Prostate gland (tissue), 2 donors: ENCODE measurements around the gene USP8. TPM values are rescaled to one million over a fixed set of nuclear protein-coding genes. Genes with fewer than 3 reads are reported as not detected.

Experiments
- DNase-seq: peaks from one replicate; pipeline ENCODE4 v3.0.0-alpha.2; 2019; ENCODE audit warnings: low spot score
- H3K27ac ChIP-seq, 2 donors: fragments of 200-600 bp; sonication (generic); 2 replicates each; pipeline ENCODE4 v1.5.1; 2017 to 2019
- H3K27me3 ChIP-seq: fragments of 200-600 bp; sonication (generic); replicated peaks from 2 replicates; pipeline ENCODE4 v1.5.1; 2019; ENCODE audit not compliant: insufficient read depth
- H3K36me3 ChIP-seq, 2 donors: fragments of 200-600 bp; sonication (generic); 1 replicate in 1 of 2; 2 replicates in 1 of 2; pipeline versions ENCODE4 v1.5.1 to v1.8.1; 2017 to 2019
- H3K4me1 ChIP-seq: fragments of 200-600 bp; sonication (generic); replicated peaks from 2 replicates; pipeline ENCODE4 v1.5.1; 2019
- H3K4me3 ChIP-seq, 2 donors: fragments of 200-600 bp; sonication (generic); 2 replicates each; pipeline ENCODE4 v1.5.1; 2017 to 2019
- H3K9me3 ChIP-seq: fragments of 200-600 bp; sonication (generic); 2 replicates; pipeline ENCODE4 v1.5.1; 2017
- CTCF ChIP-seq, 4 experiments: fragments of 200-600 bp in 2 of 4; fragments of 450-650 bp in 2 of 4; sonication (generic) in 2 of 4; IDR thresholded peaks; 1 replicate in 3 of 4; 2 replicates in 1 of 4; pipeline ENCODE4 v1.5.1; 2016 to 2019; ENCODE audit warnings: antibody characterized with exemption in 4 of 4, mild to moderate bottlenecking in 2 of 4, moderate library complexity in 2 of 4
- POLR2A ChIP-seq: fragments of 450-650 bp; IDR thresholded peaks from one replicate; pipeline ENCODE4 v1.6.1; 2016; ENCODE audit warnings: antibody characterized with exemption, mild to moderate bottlenecking
- POLR2AphosphoS5 ChIP-seq: sonication (generic); formaldehyde crosslinking; IDR thresholded peaks from one replicate; pipeline ENCODE4 v1.6.1; 2017; ENCODE audit warnings: antibody characterized with exemption
- WGBS: methylation state at CpG from one replicate; pipeline ENCODE4 v1.1.5; 2018; 5-methylcytosine and 5-hydroxymethylcytosine counted together
- intact Hi-C: fragments of 100-400 bp; cut with DNase I; formaldehyde crosslinking; loops from one replicate; pipeline ENCODE4 v1.14.2; 2022
- total RNA-seq, 2 donors: library from RNA; depleted of rRNA; stranded (reverse); fragments of >200 nt; gene quantifications; one replicate each; pipeline ENCODE4 v1.1.0, GENCODE V29; 2016

USP8 gene
- total RNA-seq, 2 donors from 2014 or later = 56.3 to 80.5 TPM

- Histone ChIP-seq H3K36me3 (no peaks in the 10 kb centered on the region), H3K27ac (no peak overlapping the region), H3K27me3 (no peaks in the 10 kb centered on the region), H3K4me1 (peaks cover 4% of the 10 kb centered on the region), H3K4me3 (no peak overlapping the region), H3K9me3 (no peaks in the 10 kb centered on the region)
- no peak for TF ChIP-seq POLR2A
- TF ChIP-seq CTCF (IDR thresholded peaks at IDR 0.05) = no peak
- no peak for TF ChIP-seq POLR2AphosphoS5
- WGBS = 93% methylated on average over 9 of the region's 9 CpGs
- DNase-seq = no peak
- intact Hi-C loops = loop anchor here (10.0 kb wide), 1 partner anchor 72 kb away; the partner anchor contains the start of gene GABPB1
These were observed 2.2 kb downstream of the USP8 start for GRCh38 chr15:50426428-50426827.

GRCh38 chr15:50431204-50431603 lies 7.0 kb downstream of the USP8 start:
- 84% methylated on average over 1 of the region's 1 CpG for WGBS

GRCh38 chr15:50432230-50432629 lies 8.0 kb downstream of the USP8 start:
- DNase-seq = no peak
- Histone ChIP-seq H3K27me3 (no peaks in the 10 kb centered on the region), H3K27ac (no peak overlapping the region), H3K4me1 (peaks cover 4% of the 10 kb centered on the region), H3K36me3 (no peaks in the 10 kb centered on the region), H3K4me3 (no peak overlapping the region), H3K9me3 (no peaks in the 10 kb centered on the region)
- no peak for TF ChIP-seq POLR2AphosphoS5
- TF ChIP-seq CTCF (IDR thresholded peaks at IDR 0.05) = no peak
- no peak for TF ChIP-seq POLR2A
- WGBS = 94% methylated on average over 2 of the region's 2 CpGs
- intact Hi-C loops = no loop called here

More at GRCh38 chr15:50431204-50431603, 7.0 kb downstream of the USP8 start:
- Histone ChIP-seq H3K4me1 (peaks cover 4% of the 10 kb centered on the region), H3K9me3 (no peaks in the 10 kb centered on the region), H3K4me3 (no peak overlapping the region), H3K27ac (no peak overlapping the region), H3K36me3 (no peaks in the 10 kb centered on the region), H3K27me3 (no peaks in the 10 kb centered on the region)
- intact Hi-C loops = no loop called here
- DNase-seq = no peak
- TF ChIP-seq CTCF (IDR thresholded peaks at IDR 0.05) (no peak), POLR2AphosphoS5 (no peak), POLR2A (no peak)

- TF ChIP-seq POLR2AphosphoS5 (no peak), POLR2A (no peak), CTCF (IDR thresholded peaks at IDR 0.05) (no peak)
- Histone ChIP-seq H3K9me3 (no peaks in the 10 kb centered on the region), H3K36me3 (no peaks in the 10 kb centered on the region), H3K4me1 (no peaks in the 10 kb centered on the region), H3K4me3 (no peak overlapping the region), H3K27ac (no peak overlapping the region), H3K27me3 (no peaks in the 10 kb centered on the region)
- no peak for DNase-seq
- 79% methylated on average over 2 of the region's 2 CpGs for WGBS
- intact Hi-C loops = no loop called here
These were observed 11.6 kb downstream of the USP8 start for GRCh38 chr15:50435772-50436171.

GRCh38 chr15:50438251-50438650 lies 14.0 kb downstream of the USP8 start:
- 90% methylated on average over 8 of the region's 8 CpGs for whole genome bisulfite sequencing
- no peaks in the 10 kb centered on the region for H3K36me3 ChIP-seq
- H3K9me3 ChIP-seq = no peaks in the 10 kb centered on the region
- H3K4me3 ChIP-seq = no peak overlapping the region
- H3K27ac ChIP-seq = no peak overlapping the region
- intact Hi-C loops = no loop called here
- no peak for DNase-seq
- no peaks in the 10 kb centered on the region for H3K4me1 ChIP-seq
- H3K27me3 ChIP-seq = no peaks in the 10 kb centered on the region
- TF ChIP-seq POLR2AphosphoS5 (no peak), POLR2A (no peak), CTCF (IDR thresholded peaks at IDR 0.05) (no peak)
